Right lobe of liver (tissue), 6 donors: ENCODE measurements around the gene POT1. TPM values are rescaled to one million over a fixed set of nuclear protein-coding genes. Genes with fewer than 3 reads are reported as not detected.
A peak's percentile ranks its signal among the peaks of the same experiment; 100 is the strongest.

Source experiments
- ATAC-seq, 4 donors: fragments of 200-7000 bp; cut with Tn5 transposase; one replicate each; pipeline ENCODE4 v1.9.1; 2020; ENCODE audit warnings: mild to moderate bottlenecking in 4 of 4, moderate library complexity in 4 of 4
- DNase-seq, 3 donors: peaks; one replicate each; pipeline ENCODE4 v3.0.0-alpha.2; 2020
- H3K27ac ChIP-seq, 3 donors: fragments of 200-600 bp; one replicate each; pipeline ENCODE4 v1.8.0; 2022
- H3K27me3 ChIP-seq, 2 donors: fragments of 200-600 bp; one replicate each; pipeline ENCODE4 v1.8.0; 2022
- H3K36me3 ChIP-seq, 4 donors: fragments of 200-600 bp; sonication (generic) in 1 of 4; one replicate each; pipeline versions ENCODE4 v1.5.1 to v1.8.0; 2017 to 2022; ENCODE audit warnings: control low read depth in 1 of 4
- H3K4me1 ChIP-seq, 4 donors: fragments of 200-600 bp; sonication (generic) in 1 of 4; one replicate each; pipeline versions ENCODE4 v1.5.1 to v1.8.0; 2017 to 2022; ENCODE audit warnings: control low read depth in 1 of 4
- H3K4me3 ChIP-seq, 3 donors: fragments of 200-600 bp; one replicate each; pipeline ENCODE4 v1.8.0; 2022
- H3K9me3 ChIP-seq, 4 donors: fragments of 200-600 bp; sonication (generic) in 1 of 4; one replicate each; pipeline versions ENCODE4 v1.5.1 to v1.8.0; 2017 to 2022; ENCODE audit warnings: control low read depth in 1 of 4
- CTCF ChIP-seq, 4 donors: fragments of 200-600 bp in 3 of 4; fragments of 450-650 bp in 1 of 4; IDR thresholded peaks; one replicate each; pipeline versions ENCODE4 v1.5.1 to v1.8.0; 2016 to 2022; ENCODE audit warnings: antibody characterized with exemption in 4 of 4, mild to moderate bottlenecking in 2 of 4
- POLR2A ChIP-seq: fragments of 450-650 bp; IDR thresholded peaks from one replicate; pipeline ENCODE4 v1.6.1; 2017; ENCODE audit warnings: antibody characterized with exemption, mild to moderate bottlenecking
- WGBS: methylation state at CpG from one replicate; pipeline ENCODE4 v1.1.6; 2018; ENCODE audit warnings: low coverage, low lambda C conversion rate; ENCODE audit not compliant: insufficient coverage; ENCODE audit errors: missing lambda C conversion rate; 5-methylcytosine and 5-hydroxymethylcytosine counted together
- intact Hi-C, 2 donors: fragments of 100-400 bp; cut with DNase I; formaldehyde crosslinking; loops; one replicate each; pipeline versions ENCODE4 v1.11.2 to v1.14.1; 2022
- total RNA-seq, 6 experiments: library from RNA; depleted of rRNA in 2 of 6; stranded (reverse); fragments of >200 nt in 2 of 6; fragmentation: NEBNext Ultra II Directional in 3 of 6; extraction: Animal tissue kit (Norgen Biotek cat#: 25700) in 3 of 6; gene quantifications; one replicate each; pipeline versions ENCODE4 v1.1.0 to v1.2.4, GENCODE V29; 2016 to 2023
- donor health status: DM: no; HTN: yes; CAD: no.
- donor health status: DM: no; HTN: no; CAD: no.
- donor health status: DM: no; HTN: no; CAD: no.
- donor health status: DM: no; HTN: yes; CAD: no.
- donor health status: DM: no; HTN: yes; CAD: no.

Gene POT1
- total RNA-seq, 6 experiments from 2014 or later = 7.8 to 12.4 (median 10.0) TPM

DNA sequence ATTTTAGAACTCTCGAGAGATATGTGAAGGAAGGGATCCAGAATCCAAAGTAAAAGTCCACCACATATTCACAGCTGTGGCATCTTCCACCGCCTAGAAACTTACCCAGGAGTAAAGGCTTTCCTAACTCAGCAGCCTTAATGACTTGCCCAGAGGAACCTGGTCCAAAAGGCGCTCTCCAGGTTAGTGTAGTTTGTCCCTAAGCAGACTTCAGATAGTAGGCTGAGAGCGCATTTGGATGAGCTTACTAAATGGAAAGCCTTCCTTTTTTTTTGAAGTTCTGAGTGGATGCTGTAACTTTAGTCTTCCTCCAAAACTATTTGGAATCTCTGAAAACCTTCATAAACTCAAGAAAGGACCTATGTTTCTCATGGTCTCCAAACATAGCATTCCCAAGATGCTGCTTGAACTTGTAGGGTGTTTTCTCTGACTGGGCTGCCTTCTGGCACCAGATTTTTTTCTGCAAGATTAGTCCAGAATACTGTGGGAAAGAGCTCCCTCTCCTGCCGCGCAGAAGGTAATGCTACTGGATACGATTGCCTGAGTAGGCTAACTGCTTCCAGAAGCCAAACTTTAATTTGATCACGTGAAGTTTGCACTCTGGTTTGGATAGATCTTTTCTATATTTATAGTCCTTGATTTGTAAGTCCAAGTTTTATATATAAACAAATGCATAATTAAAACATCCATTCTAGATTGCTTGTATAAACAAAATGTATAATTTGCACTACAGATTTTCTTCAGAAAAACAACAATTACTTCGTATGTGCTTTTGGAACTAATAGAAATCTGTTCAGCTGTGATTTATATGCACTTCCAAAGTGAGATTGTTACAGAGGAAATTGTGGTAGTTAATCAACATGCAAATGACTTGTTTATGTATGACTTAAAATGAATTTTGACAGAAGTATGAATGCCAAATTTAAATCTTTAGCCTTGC lies 144.5 kb downstream of the POT1 start:
- TF ChIP-seq POLR2A = no peak
- TF ChIP-seq CTCF (IDR thresholded peaks at IDR 0.05) = peak; percentile 74 to 86 (median 82)
- no peaks in the 10 kb centered on the region for H3K9me3 ChIP-seq
- intact Hi-C loops = no loop called here
- H3K36me3 ChIP-seq = no peaks in the 10 kb centered on the region
- ATAC-seq (peak; percentile 96 to 99 (median 98)), DNase-seq (peak in 2 of 3 donors; percentile 43 to 62)
- H3K27ac ChIP-seq = no peak overlapping the region
- no peaks in the 10 kb centered on the region for H3K4me1 ChIP-seq
- no peak overlapping the region for H3K4me3 ChIP-seq
- H3K27me3 ChIP-seq = no peaks in the 10 kb centered on the region
- whole genome bisulfite sequencing = 23% methylated on average over 7 of the region's 9 CpGs

GRCh38 chr7:124783271-124783670 lies 146.4 kb downstream of the POT1 start:
- H3K4me1 ChIP-seq = no peaks in the 10 kb centered on the region
- H3K4me3 ChIP-seq = no peak overlapping the region
- no peaks in the 10 kb centered on the region for H3K27me3 ChIP-seq
- DNase-seq (no peak), ATAC-seq (no peak)
- no peak overlapping the region for H3K27ac ChIP-seq
- WGBS = 67% methylated on average over 5 of the region's 5 CpGs
- no peak for TF ChIP-seq POLR2A
- no peak for TF ChIP-seq CTCF (IDR thresholded peaks at IDR 0.05)
- intact Hi-C loops = no loop called here
- no peaks in the 10 kb centered on the region for H3K9me3 ChIP-seq
- no peaks in the 10 kb centered on the region for H3K36me3 ChIP-seq

DNA sequence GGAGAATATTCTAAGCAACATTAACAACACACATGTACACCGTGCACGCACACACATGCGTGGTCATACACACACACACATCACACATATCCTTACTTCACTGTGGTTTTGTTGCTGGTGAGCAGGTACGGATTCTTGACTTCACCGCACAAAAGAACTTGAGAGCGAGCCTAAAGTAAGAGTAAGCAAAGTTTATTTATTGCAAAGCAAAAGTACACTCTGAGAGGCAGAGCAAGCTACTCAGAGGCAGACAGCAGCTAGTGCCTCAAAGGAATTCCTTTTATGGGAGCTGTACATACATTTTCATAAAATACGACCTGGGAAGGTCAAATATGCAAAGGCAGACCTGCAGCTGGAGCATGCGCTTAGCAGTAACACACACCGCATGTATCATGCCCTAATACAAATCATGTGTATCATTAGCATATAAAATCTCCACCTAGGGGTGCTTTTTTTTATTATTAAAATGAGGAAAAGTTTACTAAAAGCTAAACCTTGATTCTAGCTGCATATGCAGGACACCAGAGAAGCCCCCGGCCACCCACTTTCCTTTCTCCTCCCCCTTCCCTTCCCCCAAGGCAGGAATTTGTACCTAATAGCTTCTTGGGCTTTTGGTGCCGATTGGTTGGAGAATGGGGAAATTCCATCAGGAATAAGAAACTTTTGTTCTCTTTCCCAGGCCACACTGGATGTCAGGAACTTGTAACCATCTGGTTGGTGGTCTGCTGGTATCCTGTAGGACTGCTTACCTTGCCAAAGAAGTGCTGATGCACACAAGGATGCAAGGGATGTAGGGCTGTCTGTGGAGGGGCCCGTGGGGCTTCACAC lies 147.5 kb downstream of the POT1 start:
- no peak overlapping the region for H3K4me3 ChIP-seq
- H3K27ac ChIP-seq = no peak overlapping the region
- no peaks in the 10 kb centered on the region for H3K4me1 ChIP-seq
- H3K27me3 ChIP-seq = no peaks in the 10 kb centered on the region
- no peak for ATAC-seq
- no peak for DNase-seq
- WGBS = 83% methylated on average over 11 of the region's 12 CpGs
- TF ChIP-seq POLR2A (no peak), CTCF (IDR thresholded peaks at IDR 0.05) (no peak)
- H3K9me3 ChIP-seq = no peaks in the 10 kb centered on the region
- H3K36me3 ChIP-seq = no peaks in the 10 kb centered on the region
- intact Hi-C loops = no loop called here

GRCh38 chr7:124781418-124781817 lies 148.2 kb downstream of the POT1 start:
- ATAC-seq = no peak
- no peak for TF ChIP-seq CTCF (IDR thresholded peaks at IDR 0.05)
- Histone ChIP-seq H3K4me1 (no peaks in the 10 kb centered on the region), H3K27me3 (no peaks in the 10 kb centered on the region), H3K4me3 (no peak overlapping the region), H3K9me3 (no peaks in the 10 kb centered on the region), H3K27ac (no peak overlapping the region), H3K36me3 (no peaks in the 10 kb centered on the region)
- intact Hi-C loops = no loop called here
- WGBS = 83% methylated on average over 2 of the region's 2 CpGs
- DNase-seq = no peak
